Activated CD4-positive, CD25-positive, alpha-beta regulatory T cell treated with anti-CD3 and anti-CD28 coated beads, Interleukin-2, amount 50 U/mL, for 16 hours (primary cell): Measurements from ENCODE around the gene OSTC.

ENCODE experiments used
- DNase-seq: peaks from one replicate; pipeline ENCODE4 v3.0.0-alpha.2; 2020; ENCODE audit warnings: low read depth, low spot score

The OSTC gene

GRCh38 chr4:108716340-108716739 lies 65.9 kb downstream of the OSTC start:
- no peak for DNase-seq

GRCh38 chr4:108717386-108717785 lies 67.0 kb downstream of the OSTC start:
- DNase-seq: no peak
